Activated CD4-positive, alpha-beta T cell treated with anti-CD3 and anti-CD28 coated beads for 24 hours (primary cell): Measurements from ENCODE around the gene C1orf74.

Source experiments
- DNase-seq, 2 donors: peaks; one replicate each; pipeline ENCODE4 v3.0.0-alpha.2; 2020; ENCODE audit warnings: low read depth in 2 of 2

Gene C1orf74

GRCh38 chr1:209746451-209747165 lies 37.8 kb downstream of the C1orf74 start:
- DNase-seq = no peak

DNA sequence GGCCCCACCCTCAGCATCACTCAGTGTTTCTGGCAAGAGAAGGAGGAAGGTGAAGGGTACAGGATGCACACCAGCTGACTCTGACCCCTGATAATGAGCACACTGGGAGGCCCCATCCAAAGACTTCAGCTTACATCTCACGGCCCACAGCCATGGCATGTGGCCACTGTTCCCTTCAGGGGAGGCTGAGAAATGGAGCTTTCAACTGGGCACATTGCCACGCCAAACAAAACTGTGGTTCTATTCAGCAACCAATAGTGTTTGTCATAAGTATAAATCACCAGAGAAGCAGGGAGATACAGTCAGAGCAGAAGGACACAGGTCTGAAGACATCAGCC lies 41.2 kb downstream of the C1orf74 start:
- DNase-seq = no peak

GRCh38 chr1:209742409-209743144 lies 41.8 kb downstream of the C1orf74 start:
- no peak for DNase-seq

- DNase-seq = no peak
Measured at GRCh38 chr1:209741889-209742288, 42.5 kb downstream of the C1orf74 start.

DNA sequence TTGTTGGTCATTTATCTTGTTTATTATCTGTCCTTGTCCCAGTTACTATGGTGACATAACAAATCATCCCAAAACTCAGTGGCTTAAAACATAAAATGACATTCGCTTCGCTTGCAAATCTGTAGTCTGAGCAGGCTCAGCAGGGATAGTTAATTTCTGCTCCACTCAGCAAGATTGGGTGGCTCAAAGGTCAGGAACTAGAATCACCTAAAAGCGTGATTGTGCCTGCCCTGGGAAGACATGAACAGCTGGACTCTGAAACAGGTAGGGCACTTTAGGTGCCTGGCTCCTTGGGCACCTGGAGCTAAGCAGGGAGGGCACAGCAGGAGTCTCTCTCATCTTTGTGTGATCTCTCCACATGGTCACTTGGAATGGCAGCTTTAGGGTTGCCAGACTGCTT lies 43.2 kb downstream of the C1orf74 start:
- no peak for DNase-seq

DNA sequence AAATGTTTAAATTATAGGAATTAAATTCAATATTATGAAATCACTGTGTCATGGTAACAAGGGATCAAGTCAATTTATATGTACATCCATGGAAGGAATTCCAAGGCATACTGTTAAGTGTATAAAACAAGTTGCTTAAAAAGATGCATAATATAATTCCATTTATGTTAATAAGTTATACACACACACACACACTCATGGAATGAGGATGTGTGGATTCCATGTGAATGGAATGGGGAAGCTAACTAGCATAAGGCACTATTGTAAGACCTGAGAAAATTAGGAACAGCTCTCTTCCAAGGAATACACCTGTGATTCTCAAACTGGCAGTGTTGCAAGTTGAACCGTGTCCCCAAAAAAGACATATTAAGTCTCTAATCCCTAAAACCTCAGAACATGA lies 46.1 kb downstream of the C1orf74 start:
- no peak for DNase-seq

GRCh38 chr1:209737118-209737505 lies 47.2 kb downstream of the C1orf74 start:
- DNase-seq = no peak

- no peak for DNase-seq
Measured at GRCh38 chr1:209736490-209737117, 47.8 kb downstream of the C1orf74 start.

- no peak for DNase-seq
Measured at GRCh38 chr1:209733409-209734192, 50.8 kb downstream of the C1orf74 start.

DNA sequence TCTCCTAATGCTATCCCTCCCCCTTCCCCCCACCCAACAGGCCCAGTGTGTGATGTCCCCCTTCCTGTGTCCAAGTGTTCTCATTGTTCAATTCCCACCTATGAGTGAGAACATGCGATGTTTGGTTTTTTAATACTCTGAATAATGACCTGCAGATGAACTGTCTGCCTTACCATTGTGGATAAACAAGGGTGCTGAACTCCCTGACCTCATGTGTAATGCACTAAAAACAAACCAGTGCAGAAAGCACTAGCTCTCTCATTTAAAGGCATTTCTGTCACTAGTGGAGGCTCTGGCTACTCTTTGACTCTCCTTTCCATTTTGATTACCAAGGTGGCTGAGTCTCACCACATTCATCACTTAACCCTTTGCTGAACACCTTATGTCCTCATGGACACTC lies 51.6 kb downstream of the C1orf74 start:
- no peak for DNase-seq

GRCh38 chr1:209729436-209729835 lies 54.9 kb downstream of the C1orf74 start:
- no peak for DNase-seq
